Inflammatory macrophage treated with lipopolysaccharide for 4 hours (primary cell): Measurements from ENCODE around the gene SMIM23.

Source experiments
- DNase-seq: peaks from one replicate; pipeline ENCODE4 v3.0.0-alpha.2; 2020

The SMIM23 gene

DNA sequence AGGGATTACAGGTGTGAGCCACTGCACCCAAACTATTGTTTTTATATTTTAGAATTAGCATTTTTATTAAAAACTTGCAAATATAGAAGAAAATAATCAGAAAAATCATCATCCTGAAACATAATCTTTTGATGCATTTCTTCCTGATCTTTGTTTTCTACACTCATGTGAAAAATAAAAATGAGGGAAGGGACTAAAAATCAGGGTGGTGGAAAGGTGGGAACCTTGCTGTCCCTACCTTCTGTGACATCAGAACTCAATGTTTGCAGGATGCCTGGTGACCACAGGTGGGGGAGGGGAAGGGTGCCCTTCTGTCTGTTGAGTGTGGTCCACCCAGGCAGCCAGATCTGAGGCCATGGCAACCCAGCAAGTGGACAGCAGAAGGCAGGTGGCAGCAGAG is at the start of gene SMIM23:
TSS of gene SMIM23 (plus strand) at position 301 of the 400 bp plus-strand sequence. CDS start at position 356, 55 bp downstream.
- no peak for DNase-seq

DNA sequence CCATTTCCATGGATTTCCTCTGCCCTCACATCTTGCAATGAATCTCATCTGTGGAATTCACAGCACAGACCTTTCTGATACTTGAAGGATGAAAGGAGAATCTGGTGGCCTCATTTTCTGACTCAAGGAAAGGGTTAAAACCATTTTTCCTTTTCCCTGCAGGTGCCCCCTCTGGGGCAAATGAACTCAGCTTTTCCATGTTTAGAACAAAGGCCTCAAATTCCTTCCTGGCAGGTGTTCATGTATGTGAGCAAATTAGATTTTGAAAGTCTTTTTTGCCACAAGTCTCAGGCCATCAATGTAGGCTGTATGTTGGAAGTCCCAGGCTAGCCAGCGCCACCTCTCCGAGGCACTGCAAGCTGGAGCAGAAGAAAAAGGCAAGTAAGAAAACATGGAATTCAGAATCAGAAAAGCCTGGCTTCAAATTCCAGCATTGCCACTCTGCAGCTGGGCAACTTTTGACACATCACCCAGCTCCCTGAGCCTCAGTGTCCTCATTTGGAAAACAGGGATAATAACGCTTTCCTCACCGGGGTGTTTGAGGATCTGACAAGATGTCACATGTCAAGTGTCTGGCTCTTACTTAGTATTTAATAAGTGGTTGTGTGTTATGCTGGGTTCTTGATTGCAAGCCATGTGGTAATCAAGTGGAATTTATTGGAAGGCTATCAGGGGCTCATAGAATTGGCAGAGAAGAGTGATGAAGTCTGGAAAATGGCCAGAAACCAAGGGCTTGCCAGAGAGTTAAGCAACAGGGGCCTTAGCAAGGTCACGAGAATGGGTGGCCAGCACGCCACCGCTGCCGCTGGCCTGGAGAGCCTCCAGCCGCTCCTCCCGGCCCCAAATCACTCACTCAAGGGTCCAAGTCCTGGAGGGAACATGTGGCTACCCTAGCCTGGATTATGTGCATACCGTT is 48.4 kb upstream of the SMIM23 start:
- no peak for DNase-seq

DNA sequence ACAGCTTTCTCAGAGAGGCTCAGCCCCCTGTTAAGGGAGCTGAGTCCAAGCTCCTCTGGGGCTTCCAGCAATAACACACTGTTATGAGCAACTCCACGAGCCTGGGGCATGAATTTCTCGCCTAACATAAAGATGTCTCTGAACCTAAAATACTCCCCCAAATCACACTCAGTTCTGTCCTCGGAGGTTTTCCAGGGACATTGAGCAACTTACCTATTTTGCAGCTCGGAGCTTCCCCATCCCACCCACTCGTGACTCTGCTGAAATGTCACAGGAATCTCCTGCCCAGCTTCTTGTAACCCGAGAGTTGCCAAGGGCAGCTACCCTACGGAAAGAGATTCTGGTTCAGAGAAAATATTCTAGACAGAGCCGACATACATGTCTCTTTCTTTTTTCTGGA is 47.1 kb upstream of the SMIM23 start:
- no peak for DNase-seq

DNA sequence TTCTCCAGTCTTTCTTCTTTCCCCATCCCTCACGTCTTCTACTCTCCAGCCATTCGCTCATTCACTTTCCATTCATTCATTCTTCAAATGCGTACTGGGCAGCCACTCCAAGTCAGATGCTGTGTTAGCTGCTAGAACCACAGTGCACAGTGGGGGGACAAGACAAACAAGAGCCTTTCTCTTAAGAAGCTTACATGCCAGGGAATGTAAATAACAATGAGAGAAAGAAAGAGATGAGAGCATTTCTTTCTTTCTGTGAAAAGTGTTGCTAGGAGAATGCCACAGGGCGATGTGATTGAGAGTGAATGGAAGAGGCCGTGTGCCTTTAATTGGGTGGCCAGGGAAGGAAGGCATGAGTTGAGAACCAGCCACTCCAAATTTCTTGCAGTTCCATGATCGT is 46.3 kb upstream of the SMIM23 start:
- DNase-seq = no peak

DNA sequence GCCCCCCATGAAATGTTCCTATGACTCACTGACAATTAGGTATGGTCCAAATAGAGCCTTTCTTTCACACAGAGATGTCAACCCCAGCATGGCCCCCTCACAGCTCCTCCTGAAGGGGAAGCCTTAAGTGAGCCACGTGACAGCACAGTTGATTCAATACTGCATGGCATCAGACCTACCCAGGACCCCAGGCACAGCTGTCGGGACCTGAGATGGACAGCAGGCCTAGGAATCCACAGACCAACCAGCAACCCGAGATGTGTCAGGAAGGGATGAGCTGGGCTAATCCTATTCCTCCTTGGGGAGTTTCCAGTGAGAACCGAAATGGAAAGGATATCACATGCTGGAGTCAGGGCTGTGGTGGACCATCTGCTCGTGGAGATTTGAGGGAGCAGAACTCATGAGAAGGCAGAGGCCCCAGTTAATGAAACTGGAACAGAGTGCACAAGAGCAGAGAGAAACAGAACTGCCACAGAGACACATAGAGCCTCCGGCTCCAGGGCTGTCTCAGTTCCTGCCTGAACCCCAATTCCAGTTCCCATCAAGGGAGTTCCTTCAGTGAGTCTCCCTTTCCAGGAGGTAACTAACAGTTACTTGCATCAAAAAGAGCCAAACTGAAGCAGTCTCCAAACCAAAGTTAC is 42.1 kb upstream of the SMIM23 start:
- no peak for DNase-seq

DNA sequence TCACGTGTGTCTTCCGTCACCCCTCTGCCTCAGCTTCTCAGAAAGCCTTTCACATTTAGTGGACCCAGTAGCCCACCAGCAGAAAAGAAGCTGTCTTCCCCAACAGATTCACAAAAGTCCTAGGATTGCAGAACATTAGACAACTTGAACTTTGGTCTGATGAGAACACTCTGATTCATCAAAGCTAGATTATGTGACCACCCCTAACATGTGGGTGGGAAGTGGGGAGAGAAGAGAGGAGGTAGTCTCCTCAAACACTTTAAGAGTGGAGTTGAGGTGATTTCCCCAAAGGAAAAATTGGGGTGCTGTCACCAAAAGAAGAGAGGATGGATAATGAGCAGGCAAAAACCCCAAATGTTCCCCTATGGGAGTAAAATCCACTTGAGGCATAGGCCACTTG is 41.4 kb upstream of the SMIM23 start:
- DNase-seq = no peak

DNA sequence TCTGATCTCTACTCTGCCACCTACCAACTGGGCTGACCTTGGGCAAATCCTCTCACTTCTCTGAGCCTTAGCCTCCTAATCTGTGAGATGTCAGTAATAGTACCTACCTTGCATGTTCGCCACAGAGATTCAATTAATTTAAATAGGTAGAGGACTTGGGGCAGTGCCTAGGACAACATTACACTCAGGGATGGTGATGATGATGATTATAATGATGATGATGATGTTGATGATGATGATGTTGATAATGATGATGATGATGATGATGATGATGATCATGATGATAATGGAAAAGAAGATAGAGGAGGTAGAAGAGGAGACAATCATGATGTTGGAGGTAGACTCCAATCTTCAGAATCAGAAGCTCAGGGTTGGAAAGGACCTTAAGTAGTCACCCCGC is 40.7 kb upstream of the SMIM23 start:
- DNase-seq = no peak

DNA sequence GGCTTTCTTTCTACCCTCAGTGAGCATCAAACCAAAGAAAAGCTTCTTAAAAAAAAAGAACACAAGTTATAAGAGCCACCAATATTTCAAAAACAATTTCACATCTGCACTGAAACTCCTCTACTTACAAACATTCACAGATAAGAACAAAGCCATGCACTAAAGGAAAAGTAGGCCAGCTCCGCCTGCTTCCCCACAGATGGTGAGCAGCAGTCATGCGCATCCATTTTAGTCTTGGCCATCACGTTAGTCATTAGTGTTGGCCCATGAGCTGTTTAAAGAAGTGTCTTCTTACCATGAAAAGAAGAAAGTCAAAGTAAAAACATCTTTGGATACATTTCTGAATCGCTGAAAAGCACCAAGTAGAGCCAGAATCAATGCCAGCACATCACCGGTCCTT is 40.0 kb upstream of the SMIM23 start:
- DNase-seq = no peak

DNA sequence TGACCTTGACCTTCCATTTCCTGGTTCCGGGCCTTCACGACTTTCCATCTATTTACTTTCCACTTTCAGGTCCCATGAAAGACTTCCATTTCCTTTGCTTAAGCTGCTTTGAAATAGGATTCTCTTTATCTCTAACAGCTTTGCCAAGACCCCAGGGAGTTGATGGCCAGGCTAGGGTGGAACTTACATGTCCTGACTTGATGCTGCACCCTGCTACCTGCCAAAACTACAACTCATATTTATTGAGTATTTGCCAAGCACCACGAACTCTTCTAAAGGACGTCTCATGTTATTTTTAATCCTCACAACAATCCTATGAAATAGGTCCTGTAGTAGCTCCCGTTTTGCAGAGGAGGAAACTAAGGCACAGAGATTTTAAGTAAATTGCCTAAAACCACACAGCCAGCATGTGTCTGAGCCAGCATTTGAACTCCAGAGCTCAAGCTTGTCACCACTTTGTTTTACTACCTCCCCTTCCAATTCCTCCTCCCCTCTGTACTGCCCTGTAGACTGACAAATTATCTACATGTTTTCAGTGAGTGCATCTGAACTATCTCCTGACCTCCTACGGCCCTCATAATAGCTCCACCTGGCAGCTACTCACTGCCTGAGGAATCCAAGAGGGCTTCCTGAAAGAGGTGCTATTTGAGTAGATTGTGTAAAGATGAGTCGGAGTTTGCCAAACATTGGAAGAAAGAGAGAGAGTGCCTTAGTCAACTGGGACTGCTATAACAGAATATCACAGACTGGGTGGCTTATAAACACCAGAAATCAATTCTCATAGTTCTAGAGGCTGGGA is 38.4 kb upstream of the SMIM23 start:
- no peak for DNase-seq

DNA sequence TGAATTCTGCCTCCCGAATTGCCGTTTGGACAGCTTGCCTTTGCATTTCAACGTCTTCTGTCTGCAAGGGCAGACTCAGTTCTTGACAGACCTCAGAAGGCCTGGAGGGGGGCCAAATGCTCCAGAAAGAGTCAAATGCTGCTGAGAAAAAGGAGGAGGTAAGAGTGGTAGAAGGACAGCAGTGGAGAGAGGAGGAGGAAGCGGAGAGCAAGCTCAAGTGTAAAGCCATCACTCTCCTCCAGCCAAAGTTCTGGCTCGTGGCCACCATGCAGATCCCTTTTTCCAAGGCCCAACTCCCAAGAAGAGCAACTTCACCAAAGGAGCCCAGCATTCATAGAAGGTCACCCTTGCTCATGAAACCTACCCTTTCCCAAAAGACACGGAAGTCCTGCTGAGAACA is 36.9 kb upstream of the SMIM23 start:
- no peak for DNase-seq

DNA sequence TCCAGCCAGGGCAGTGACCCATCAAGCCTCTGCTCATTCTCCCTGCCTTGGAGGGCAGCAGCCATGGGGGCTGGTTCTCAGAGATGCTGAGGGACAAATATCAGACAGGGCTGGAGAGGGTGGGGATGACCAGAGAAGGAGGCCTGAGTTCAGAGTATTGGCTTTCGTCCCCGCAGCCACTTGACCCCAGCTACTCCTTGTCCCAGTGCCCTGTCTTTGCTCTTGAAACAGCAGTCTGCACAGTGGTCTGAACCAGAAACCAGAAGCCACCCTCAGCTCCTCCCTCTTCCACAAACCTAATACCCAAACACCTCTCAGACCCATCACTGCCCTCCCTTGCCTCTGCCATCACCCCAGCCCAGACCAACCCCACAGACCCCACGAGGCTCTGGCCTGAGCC is 36.3 kb upstream of the SMIM23 start:
- DNase-seq = no peak

DNA sequence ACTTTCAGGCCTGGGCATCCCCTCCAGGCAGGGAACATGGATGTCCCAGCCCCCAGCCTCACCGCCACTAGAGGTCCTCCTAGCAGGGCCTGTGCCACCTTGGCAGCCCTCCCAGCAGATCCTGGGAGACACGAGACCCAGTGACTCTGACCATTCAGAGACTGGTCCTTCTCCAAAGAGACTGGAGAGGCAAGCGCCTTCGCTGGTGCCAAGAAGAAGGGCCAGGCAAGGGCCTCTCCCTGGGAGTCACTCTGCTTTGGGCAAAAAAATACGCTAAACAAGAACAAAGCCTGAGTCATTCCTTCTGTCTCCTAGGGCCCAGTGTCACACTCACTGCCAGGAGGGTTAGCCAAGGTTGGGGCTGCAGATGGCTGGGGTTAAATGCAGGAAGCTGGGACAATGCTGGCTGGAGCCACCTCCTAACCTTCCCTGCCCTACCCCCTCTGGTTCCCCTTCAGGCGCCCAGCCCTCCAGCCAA is 35.3 kb upstream of the SMIM23 start:
- DNase-seq = no peak

DNA sequence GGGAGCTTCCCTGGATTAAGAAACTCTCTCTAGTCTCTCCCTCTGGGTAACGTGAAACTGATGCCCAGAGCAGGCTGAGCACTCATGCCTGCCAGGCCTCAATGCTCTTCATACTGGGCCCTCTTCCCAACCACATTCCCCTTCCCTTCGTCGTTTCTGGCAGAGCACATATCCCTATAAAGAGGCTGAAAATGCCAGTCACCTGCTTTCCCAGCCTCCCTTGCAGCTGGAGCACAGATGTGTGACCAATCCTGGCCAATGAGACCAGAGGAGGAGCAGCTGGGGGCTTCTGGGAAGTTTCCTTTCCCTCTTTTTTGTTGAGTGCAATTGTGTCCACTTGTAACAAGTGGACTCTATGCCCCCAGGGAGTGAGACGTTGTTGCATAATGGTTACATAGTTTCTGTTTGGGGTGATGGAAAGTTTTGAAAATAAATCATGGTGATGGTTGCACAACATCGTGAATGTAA is 30.2 kb upstream of the SMIM23 start:
- no peak for DNase-seq

DNA sequence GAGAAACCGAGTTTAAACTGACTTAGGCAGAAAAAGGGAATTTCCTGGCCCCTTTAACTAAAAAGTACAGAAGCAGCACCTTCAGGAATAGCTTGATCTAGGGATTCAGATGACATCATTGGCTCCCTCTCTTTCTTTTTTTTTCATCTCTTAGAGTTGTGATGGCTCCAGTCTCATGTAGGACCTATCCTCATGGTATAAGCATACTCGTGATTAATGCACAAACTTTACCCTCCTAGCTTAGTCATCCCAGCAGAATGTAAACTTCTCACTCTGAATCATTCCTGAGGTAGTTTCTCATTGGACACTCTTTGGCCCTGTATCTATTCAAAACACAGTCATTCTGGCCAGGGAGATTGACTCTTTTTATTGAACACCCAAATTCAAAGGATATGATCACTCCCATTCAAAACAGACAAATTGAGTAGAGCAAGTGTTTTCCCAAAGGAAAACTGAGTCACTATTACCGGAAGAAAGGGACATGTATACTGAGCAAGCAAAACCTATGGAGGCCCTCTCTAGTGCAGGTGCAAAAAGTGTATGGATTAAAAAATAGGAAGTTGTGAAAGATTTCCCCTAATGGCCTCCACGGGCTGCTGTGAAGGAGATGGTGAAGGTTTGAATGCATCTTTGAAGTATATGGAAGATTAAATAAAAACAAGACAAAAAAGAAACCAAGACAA is 27.6 kb upstream of the SMIM23 start:
- no peak for DNase-seq

DNA sequence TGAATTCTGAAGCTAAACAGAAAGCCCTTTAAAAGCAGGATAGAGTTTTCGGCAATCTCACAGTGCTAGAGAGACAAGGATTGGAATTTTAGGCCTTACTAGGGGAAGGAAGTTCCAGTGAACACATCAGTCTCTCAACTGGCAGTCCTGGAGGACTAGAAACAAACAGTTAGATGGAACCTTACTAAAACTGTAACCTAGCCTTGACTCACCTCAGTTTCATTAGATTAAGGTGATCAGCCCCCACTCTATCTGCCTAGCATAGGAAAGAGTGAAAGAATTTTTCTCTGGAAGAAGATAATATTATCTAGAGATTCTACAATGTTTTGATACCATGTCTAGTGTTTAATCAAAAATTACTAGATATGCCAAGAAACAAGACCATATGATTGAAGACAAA is 25.8 kb upstream of the SMIM23 start:
- DNase-seq = no peak

DNA sequence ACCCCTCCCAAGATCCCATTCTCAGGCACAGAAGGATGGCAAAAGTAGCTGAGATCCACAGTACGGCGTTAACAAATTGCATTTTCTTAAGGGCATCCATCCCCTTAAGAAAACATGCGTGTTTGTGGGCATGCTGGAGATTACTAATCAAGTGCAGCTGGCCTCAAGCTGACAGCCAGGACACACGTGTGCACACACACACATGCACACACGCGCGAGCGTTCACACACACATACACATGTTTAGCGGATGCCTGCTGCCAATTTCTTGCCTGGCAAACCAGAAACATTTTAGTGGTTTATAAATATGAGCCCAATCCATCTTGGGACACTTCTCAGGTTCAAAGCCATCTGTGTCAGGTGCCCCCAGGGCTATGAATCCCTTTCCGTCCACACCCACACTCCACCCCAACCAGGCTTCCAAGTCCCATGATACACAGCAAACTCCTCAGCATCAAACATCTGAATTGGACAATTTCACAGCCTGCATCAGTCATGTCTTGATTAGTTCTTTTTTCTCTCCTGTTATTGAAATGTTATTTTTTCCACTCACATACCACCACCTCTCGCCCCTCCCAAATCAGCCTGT is 23.5 kb upstream of the SMIM23 start:
- DNase-seq = no peak

DNA sequence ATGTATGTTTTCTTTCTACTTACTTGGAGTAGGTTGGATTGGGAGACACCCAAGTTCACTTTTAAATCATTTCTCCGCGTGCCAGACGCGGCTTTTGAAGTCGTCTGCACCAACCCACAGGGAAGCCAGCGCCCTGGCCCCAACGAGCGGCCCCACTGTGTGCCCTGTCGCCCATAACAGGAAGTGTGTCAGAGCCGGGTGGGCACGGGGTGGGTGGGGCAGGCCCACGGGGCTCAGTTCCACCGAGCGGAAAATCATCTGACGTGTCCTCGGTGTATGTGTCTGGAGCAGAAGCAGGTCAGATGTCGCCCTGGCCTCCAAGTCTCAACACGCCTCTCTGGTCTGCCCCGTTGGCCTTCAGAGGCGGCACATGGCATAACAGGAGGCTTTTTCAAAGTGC is 22.7 kb upstream of the SMIM23 start:
- no peak for DNase-seq

DNA sequence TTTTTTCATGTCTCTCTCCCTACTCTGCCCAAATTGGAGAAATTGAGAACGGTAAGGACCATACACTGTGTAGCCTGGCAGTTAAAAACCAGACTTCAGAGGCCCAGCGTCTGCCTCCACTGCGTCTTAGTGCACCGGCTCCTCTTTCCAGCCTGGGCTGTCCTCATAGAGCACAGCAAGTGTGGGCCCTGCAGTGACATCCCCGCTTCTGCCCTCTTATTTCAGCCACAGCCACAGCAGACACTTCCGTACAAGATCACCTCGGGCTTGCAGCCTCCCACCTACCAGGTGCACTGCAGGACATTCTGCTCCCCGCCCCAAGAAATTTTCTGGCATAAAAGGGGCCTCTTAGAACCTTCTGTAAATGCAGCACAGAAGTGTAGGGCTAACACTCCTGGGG is 21.4 kb upstream of the SMIM23 start:
- DNase-seq = no peak

DNA sequence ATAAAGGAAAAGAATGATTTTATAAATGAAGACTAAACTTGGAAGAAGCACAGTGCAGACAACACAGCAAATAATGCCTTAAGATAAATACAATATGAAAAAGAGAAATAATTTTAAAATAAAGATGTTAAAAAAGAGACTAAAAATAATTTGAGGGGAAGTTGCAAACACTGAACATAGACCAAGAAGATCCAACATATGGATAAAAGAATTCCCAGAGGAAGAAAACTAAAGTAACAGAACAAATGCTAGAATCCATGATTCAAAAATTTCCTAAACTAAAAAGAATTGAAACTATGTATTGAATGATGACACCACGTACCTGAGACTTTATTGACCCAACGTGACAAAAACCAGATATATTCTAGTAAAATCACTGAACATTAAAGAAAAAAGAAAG is 18.7 kb upstream of the SMIM23 start:
- DNase-seq = no peak

DNA sequence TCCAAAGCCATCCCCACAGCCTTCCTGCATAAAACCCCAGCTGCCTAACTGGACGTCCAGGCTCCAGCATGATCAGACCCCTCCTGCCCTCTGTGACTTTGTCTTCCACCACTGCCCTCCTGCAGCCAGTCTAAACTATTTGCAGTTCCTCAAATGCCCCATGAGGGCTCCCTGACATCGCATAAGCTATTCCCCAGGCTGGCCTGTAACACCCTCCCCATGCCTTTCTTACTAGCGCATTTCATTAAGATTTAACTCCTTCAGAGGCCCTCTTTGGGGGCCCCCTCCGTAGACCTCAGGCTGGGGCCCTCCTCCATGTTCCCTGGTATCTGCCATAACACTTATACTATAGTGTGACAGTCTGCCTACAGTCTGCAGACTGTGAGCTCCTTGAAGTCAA is 15.5 kb upstream of the SMIM23 start:
- DNase-seq = peak; percentile 10

DNA sequence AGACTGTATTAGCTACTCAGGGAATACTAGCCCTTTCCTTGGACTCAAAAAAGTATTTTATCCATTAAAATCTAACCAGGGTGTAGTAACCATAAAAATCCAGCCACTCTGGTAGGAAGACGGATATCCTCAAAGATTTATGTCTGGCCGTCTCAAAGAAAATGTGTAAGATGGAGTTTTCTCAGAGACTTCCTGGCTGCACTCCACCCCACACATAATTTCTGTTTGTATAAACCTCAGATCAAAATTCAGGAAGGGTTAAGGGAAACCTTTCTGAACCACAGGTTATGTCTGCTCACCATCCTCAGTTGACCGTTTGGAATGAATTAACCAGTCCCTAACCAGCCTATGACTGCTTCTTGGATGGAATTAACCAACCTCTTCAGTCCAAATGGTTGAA is 13.8 kb upstream of the SMIM23 start:
- DNase-seq = no peak

DNA sequence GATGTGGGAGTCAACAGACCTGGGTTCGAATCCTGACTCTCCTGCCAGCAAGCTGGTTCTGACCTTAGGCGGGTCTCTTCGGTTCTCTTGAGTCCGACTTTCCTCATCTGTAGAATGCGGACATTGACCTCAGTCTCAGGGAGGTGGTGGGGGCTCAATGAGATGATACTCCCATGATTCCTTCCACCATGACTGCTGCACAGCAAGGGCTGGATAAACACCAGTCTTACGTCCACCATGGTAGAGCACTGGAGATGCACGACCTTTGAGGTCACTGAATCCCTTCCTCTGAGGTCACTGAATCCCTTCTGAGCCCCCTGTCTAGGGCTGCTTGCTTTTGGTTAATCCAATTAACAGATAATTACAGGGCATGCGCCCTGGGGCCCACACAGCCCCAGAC is 12.5 kb upstream of the SMIM23 start:
- no peak for DNase-seq
